Adrenal gland (tissue), 5 donors: ENCODE results near the gene CARS1.

Source experiments
- CTCF ChIP-seq, 6 experiments: fragments of 450-650 bp in 4 of 6; fragments of 200-600 bp in 2 of 6; sonication (generic) in 1 of 6; IDR thresholded peaks; 1 replicate in 5 of 6; 2 replicates in 1 of 6; pipeline versions ENCODE4 v1.5.1 to v1.8.0; 2016 to 2021; ENCODE audit warnings: antibody characterized with exemption in 6 of 6, mild to moderate bottlenecking in 2 of 6, moderate library complexity in 1 of 6
- POLR2A ChIP-seq, 2 donors: fragments of 450-650 bp; IDR thresholded peaks; one replicate each; pipeline ENCODE4 v1.6.1; 2017; ENCODE audit warnings: antibody characterized with exemption in 2 of 2, mild to moderate bottlenecking in 2 of 2, moderate library complexity in 1 of 2
- donor health status: DM: no; HTN: no; CAD: no.

GRCh38 chr11:3086671-3087150 lies 29.5 kb upstream of the CARS1 start:
- no peak for TF ChIP-seq CTCF (IDR thresholded peaks at IDR 0.05)
- TF ChIP-seq POLR2A (IDR thresholded peaks at IDR 0.05): no peak
